Left lung (tissue), 10 donors: Measurements from ENCODE around the gene KRTAP10-1. TPM values are rescaled to one million over a fixed set of nuclear protein-coding genes. Genes with fewer than 3 reads are reported as not detected.
A peak's percentile ranks its signal among the peaks of the same experiment; 100 is the strongest.

Experiments
- ATAC-seq: fragments of 200-7000 bp; cut with Tn5 transposase; one replicate; pipeline ENCODE4 v1.9.1; 2020; ENCODE audit warnings: moderate library complexity
- DNase-seq, 4 donors: peaks; one replicate each; pipeline ENCODE4 v3.0.0-alpha.2; 2013 to 2020
- H3K27ac ChIP-seq, 2 donors: fragments of 200-600 bp; sonication (generic) in 1 of 2; one replicate each; pipeline versions ENCODE4 v1.5.0 to v1.8.0; 2020 to 2021
- H3K27me3 ChIP-seq, 2 donors: fragments of 200-600 bp; sonication (generic) in 1 of 2; one replicate each; pipeline versions ENCODE4 v1.5.0 to v1.8.0; 2020 to 2021
- H3K36me3 ChIP-seq, 2 donors: fragments of 200-600 bp; sonication (generic) in 1 of 2; one replicate each; pipeline versions ENCODE4 v1.5.0 to v1.8.0; 2020 to 2021
- H3K4me1 ChIP-seq, 2 donors: fragments of 200-600 bp; one replicate each; pipeline ENCODE4 v1.8.0; 2021
- H3K4me3 ChIP-seq, 2 donors: fragments of 200-600 bp; sonication (generic) in 1 of 2; one replicate each; pipeline versions ENCODE4 v1.5.0 to v1.8.0; 2020 to 2021; ENCODE audit warnings: mild to moderate bottlenecking in 1 of 2
- H3K9me3 ChIP-seq, 2 donors: fragments of 200-600 bp; sonication (generic) in 1 of 2; one replicate each; pipeline versions ENCODE4 v1.5.0 to v1.8.0; 2020 to 2021
- CTCF ChIP-seq, 2 donors: fragments of 200-600 bp; sonication (generic) in 1 of 2; IDR thresholded peaks; one replicate each; pipeline versions ENCODE4 v1.5.0 to v1.8.0; 2021; ENCODE audit warnings: antibody characterized with exemption in 2 of 2
- intact Hi-C, 2 donors: fragments of 100-400 bp; cut with DNase I; formaldehyde crosslinking; loops; one replicate each; pipeline versions ENCODE4 v1.11.2 to v1.14.2; 2022
- polyA plus RNA-seq, 6 donors: library from polyadenylated mRNA; unstranded; fragments of 120-200 nt; gene quantifications; one replicate each; pipeline ENCODE4 v1.2.1, GENCODE V29; 2013; ENCODE audit not compliant: insufficient read length in 6 of 6
- total RNA-seq, 2 donors: library from RNA; stranded (reverse); fragmentation: NEBNext Ultra II Directional; extraction: Animal tissue kit (Norgen Biotek cat#: 25700); gene quantifications; one replicate each; pipeline ENCODE4 v1.2.1, GENCODE V29; 2021
- donor health status: DM: no; HTN: yes; CAD: no.
- donor health status: DM: no; HTN: no; CAD: no.

KRTAP10-1 gene
- total and polyA plus RNA-seq, 8 donors = not detected

- TF ChIP-seq CTCF (IDR thresholded peaks at IDR 0.05) = no peak
- Histone ChIP-seq H3K4me1 (no peaks in the 10 kb centered on the region), H3K27ac (no peak overlapping the region), H3K4me3 (no peak overlapping the region), H3K36me3 (no peaks in the 10 kb centered on the region), H3K9me3 (no peaks in the 10 kb centered on the region), H3K27me3 (peaks cover 0 to 49% of the 10 kb centered on the region in 2 donors)
- ATAC-seq (no peak), DNase-seq (peak in 2 of 4 donors; percentile 27 to 78)
- intact Hi-C loops = no loop called here
Measured at GRCh38 chr21:44502171-44502958, 37.6 kb downstream of the KRTAP10-1 start.

GRCh38 chr21:44500111-44500510, 39.9 kb downstream of the KRTAP10-1 start:
- TF ChIP-seq CTCF (IDR thresholded peaks at IDR 0.05) = no peak
- ATAC-seq (no peak), DNase-seq (no peak)
- Histone ChIP-seq H3K27ac (no peak overlapping the region), H3K4me1 (no peaks in the 10 kb centered on the region), H3K9me3 (no peaks in the 10 kb centered on the region), H3K4me3 (no peak overlapping the region), H3K36me3 (no peaks in the 10 kb centered on the region), H3K27me3 (peaks cover 0 to 50% of the 10 kb centered on the region in 2 donors)
- intact Hi-C loops = no loop called here

DNA sequence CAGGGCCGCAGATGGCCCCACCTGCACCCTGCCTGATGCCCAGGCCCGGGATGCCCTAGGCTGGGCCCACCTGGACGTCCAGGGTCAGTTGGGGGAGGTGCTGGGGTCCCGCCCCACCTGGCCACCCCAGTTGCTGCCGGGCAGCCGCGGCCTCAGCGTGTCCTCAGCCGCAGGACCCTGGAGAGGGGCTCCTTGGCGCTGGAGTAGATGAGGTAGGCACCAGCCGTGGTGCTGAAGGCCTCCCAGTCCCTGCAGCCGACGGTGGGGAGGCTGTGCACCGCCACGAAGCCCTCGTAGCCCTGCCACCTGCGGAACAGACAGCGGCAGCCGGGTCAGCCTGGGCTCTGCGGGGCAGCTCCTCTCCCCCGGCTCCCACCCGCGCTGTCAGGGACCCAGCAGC, 40.4 kb downstream of the KRTAP10-1 start:
- H3K36me3 ChIP-seq = no peaks in the 10 kb centered on the region
- TF ChIP-seq CTCF (IDR thresholded peaks at IDR 0.05) = no peak
- intact Hi-C loops = loop anchor here in 1 of 2 donors (5.0 kb wide), 1 partner anchor 82 kb away; no protein-coding TSS in a partner anchor
- H3K4me1 ChIP-seq = no peaks in the 10 kb centered on the region
- no peak overlapping the region for H3K27ac ChIP-seq
- H3K9me3 ChIP-seq = no peaks in the 10 kb centered on the region
- no peak for ATAC-seq
- no peak overlapping the region for H3K4me3 ChIP-seq
- DNase-seq = peak in 1 of 4 donors; percentile 76
- H3K27me3 ChIP-seq = peaks cover 0 to 50% of the 10 kb centered on the region in 2 donors

DNA sequence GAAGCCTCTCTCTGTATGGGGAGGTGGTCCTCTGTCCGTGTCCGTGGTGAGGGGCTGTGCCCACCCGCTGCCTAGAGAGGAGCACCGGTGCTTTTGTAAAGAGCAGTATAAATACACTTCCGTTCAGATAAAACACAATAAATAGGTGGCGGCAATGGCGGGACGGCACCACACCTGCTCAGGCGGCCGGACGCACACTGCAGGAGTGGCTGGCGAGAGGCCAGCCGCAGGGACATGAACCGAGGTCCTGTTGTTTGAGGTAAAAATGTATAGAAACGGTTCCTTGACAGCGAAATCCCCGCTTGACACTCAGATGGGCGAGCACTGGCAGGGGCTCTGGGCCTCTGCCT, 40.8 kb downstream of the KRTAP10-1 start:
- DNase-seq = peak in 1 of 4 donors; percentile 63
- ATAC-seq = no peak
- peaks cover 0 to 50% of the 10 kb centered on the region in 2 donors for H3K27me3 ChIP-seq
- H3K27ac ChIP-seq = no peak overlapping the region
- H3K4me3 ChIP-seq = no peak overlapping the region
- no peak for TF ChIP-seq CTCF (IDR thresholded peaks at IDR 0.05)
- H3K4me1 ChIP-seq = no peaks in the 10 kb centered on the region
- intact Hi-C loops = loop anchor here in 1 of 2 donors (5.0 kb wide), 1 partner anchor 82 kb away; no protein-coding TSS in a partner anchor
- H3K36me3 ChIP-seq = no peaks in the 10 kb centered on the region
- no peaks in the 10 kb centered on the region for H3K9me3 ChIP-seq

DNA sequence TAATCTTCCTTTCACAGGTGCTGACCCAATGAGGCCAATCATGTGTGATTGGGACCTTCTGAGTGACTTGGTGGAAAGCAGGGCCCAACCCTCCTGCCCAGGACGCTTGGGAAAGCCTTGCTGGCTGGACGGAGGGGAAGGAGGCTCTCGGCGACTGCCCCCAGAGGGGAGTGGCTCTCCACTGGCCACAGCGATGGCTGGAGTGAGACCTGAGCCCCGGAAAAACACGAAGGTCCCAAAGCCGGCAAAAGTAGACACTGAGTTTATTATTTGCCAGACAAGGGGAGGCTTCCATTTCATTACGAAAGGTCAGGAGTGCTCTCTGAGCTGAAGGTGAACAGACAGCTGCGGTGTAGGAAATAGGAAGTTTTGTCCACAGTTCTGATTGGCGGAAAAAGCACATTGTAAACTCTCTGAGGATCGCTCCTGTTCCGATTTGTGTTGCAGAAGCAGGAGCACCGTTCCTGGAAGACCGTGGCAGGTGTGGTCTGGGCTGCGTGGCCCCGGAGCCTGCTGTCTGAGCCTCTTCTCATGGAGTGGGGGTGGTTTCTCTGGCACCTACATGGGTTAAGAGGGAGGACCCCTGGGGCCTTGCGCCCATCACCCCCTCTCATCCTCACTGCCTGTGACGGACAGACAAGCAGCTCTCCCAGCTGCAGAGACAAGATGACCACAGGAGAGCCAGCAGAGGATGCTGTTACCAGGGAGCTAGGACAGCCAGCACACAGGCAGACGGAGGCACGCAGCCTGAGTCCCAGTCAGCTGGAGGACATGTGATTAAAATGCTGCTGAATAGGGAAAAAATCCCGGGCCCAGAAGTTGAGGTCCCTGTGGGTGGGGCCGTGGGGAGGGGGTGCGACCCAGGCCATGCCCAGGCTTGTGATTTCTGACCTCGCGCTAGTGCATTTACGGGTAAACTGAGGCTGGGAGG, 41.5 kb downstream of the KRTAP10-1 start:
- Histone ChIP-seq H3K27me3 (peaks cover 0 to 50% of the 10 kb centered on the region in 2 donors), H3K4me3 (no peak overlapping the region), H3K27ac (no peak overlapping the region), H3K9me3 (peaks cover 0 to 2% of the 10 kb centered on the region in 2 donors), H3K4me1 (no peaks in the 10 kb centered on the region), H3K36me3 (no peaks in the 10 kb centered on the region)
- DNase-seq = no peak
- intact Hi-C loops = loop anchor here in 1 of 2 donors (5.0 kb wide), 1 partner anchor 81 kb away; no protein-coding TSS in a partner anchor
- ATAC-seq = no peak
- TF ChIP-seq CTCF (IDR thresholded peaks at IDR 0.05) = no peak
